SIG-M5 treated with dmso at 0.1 percent for 504 hours (cell line): ENCODE results near the gene ATP6V0B.

Experiments
- DNase-seq: peaks from one replicate; lab custom pipeline; 2025; ENCODE audit not compliant: unreplicated experiment; lab: John Stamatoyannopoulos, UW

Gene ATP6V0B

GRCh38 chr1:43999455-43999854 lies 24.7 kb downstream of the ATP6V0B start:
- no peak for DNase-seq

DNA sequence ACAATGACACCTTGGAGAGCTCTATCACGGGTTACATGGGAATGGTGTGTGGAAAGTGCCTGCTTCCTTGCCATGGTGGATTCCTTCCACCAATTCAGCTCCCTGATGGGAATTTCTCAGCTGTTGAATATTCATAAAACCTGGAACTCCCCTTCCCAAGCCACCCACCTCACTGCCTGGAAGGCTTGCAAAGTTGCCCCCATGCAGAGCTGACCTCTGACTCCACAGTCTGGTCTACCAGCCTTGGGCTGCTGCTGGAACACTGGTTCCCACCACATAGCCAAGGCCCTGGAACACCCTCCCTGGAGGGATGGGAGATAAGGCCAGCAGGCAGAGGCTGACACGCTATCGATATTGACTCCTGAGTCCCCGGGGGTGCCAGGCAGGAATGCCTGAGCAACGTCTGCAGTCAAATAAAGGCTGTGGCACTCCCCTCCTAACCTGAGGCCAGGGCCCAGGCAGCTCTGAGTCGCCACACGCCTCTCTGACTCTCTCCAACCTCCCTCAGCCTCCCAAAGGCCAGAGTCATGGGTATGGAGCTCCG lies 25.4 kb downstream of the ATP6V0B start:
- DNase-seq = no peak

DNA sequence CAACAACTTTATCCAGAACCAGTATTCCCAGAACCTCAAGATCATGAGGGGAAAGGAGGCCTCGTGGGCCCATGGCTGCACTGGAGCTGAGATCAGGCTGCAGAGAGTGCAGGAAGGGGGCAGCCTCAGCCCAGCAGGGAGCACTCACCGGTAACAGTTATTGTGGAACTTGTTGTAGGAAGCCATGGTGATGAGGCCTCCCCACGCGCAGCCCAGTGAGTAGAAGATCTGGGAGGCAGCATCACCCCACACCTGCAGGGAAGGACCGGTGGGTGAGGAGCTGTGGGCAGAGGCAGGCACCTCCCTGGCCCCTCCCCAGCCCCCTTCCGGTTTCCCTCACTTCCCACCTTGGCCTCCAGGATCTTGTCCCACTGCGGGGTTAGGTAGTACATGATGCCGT lies 27.4 kb downstream of the ATP6V0B start:
- DNase-seq = no peak

DNA sequence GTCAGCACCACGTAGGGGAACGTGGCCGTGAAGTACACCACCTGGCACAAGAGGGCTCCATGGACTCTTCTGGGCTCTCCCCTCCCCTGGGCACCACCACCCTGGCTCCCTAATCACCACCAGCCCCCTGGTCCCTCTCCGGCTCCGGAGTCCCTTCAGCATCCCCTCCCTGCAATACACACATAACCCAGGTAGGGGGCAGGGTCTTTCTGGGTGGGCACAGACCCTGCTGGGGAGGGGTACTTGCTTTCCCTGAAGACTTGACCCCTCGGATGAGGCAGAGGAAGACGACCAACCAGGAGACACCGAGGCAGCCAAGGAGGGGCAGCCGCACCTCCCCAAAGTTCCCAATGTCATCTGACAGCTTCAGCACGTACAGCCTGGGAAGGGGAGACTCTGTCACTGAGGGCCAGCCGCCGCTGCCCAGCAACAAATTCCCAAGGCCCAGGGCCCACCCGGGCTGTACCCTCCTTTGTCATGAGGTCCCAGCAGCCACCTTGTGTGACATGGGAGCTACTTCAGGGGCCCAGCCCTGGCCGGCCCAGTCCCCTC lies 27.9 kb downstream of the ATP6V0B start:
- DNase-seq = no peak

DNA sequence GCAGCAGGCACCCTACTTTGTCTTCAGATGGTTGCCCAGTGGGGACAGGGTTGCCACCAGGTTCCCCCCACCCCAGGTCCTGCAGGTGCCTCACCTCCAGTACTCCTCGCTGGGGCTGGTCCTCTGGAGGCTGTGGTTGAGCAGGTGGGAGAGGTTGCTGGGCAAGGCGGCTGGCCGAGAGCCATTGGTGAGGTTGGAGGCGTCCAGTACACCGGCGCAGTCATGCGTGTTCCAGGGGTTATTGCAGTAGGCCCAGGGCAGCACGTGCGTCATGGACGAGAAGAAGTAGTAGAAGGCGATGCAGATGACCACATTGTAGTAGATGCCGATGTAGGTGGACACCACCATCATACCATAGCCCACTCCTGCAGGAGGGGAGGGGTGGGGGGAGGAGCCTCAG lies 33.5 kb downstream of the ATP6V0B start:
- DNase-seq = no peak

- DNase-seq = no peak
These were observed 36.2 kb downstream of the ATP6V0B start for GRCh38 chr1:44010935-44011471.

GRCh38 chr1:44012404-44012803 lies 37.6 kb downstream of the ATP6V0B start:
- no peak for DNase-seq

- DNase-seq = no peak
These were observed 38.3 kb downstream of the ATP6V0B start for GRCh38 chr1:44012941-44013609.

DNA sequence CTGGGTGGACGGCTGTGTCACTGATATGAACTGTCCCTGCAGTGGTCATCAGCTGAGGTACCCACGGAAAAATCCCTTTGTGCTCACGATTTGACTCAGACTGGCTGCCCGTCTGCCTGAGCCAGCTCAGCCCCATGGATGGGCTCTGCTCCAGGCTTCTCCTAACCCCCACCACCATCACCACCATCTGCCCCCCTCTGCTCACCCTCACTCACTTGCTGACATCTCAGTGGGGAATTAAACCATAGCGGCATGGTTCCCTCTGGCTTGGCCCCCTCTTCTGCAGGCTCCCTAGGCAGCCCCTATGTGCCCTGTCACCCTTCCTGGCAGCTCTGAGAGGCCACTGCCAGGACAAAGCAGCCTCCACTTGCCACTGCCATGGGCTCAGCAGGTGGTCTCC lies 39.2 kb downstream of the ATP6V0B start:
- no peak for DNase-seq

GRCh38 chr1:44014365-44015104 lies 39.8 kb downstream of the ATP6V0B start:
- no peak for DNase-seq

GRCh38 chr1:44015206-44015605 lies 40.4 kb downstream of the ATP6V0B start:
- DNase-seq = no peak

GRCh38 chr1:44016041-44016889 lies 41.5 kb downstream of the ATP6V0B start:
- no peak for DNase-seq

GRCh38 chr1:44016890-44017400 lies 42.2 kb downstream of the ATP6V0B start:
- no peak for DNase-seq

DNA sequence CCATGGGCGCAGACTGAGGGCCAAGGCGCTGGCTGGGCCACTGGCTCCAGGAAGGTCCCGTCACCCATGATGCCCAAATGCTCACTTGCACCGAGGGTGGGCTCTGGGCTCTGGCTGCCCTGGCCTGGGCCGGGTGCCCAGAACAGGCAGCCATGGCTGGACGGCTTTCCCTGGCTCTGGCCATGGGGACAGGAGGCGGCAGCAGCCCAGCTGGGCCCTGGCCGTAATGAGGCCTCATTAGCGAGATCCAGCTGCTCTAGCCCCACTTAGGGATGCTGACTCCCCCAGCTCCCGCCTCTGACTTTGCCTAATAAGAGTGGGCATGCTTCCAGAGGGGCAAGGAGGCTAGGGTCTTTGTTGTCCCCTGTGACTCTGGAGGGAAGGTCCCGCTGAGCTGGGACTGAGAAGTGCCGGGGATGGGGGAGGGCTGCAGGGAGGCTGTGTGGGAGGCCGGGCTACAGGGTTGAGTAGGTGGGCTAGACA lies 44.7 kb downstream of the ATP6V0B start:
- no peak for DNase-seq

DNA sequence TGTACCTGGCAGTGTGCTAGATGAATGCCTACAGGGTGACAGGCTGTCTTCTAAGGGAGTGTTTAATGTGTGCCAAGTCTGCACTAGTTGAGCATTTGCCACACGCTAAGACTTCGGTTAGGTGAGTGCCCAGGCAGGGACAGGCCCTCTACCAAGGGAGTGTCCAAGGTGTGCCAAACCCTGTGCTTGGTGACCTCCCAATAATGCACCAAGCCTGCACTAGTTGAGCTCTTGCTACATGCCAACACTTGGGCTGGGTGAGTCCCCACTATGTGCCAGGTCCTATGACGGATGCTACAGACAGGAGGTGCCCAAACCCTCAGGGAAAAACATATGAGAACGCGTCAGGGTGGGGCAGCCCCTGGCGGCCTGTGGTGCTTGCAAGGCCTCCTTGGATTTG lies 45.7 kb downstream of the ATP6V0B start:
- no peak for DNase-seq

GRCh38 chr1:44021156-44021555 lies 46.4 kb downstream of the ATP6V0B start:
- DNase-seq = no peak

DNA sequence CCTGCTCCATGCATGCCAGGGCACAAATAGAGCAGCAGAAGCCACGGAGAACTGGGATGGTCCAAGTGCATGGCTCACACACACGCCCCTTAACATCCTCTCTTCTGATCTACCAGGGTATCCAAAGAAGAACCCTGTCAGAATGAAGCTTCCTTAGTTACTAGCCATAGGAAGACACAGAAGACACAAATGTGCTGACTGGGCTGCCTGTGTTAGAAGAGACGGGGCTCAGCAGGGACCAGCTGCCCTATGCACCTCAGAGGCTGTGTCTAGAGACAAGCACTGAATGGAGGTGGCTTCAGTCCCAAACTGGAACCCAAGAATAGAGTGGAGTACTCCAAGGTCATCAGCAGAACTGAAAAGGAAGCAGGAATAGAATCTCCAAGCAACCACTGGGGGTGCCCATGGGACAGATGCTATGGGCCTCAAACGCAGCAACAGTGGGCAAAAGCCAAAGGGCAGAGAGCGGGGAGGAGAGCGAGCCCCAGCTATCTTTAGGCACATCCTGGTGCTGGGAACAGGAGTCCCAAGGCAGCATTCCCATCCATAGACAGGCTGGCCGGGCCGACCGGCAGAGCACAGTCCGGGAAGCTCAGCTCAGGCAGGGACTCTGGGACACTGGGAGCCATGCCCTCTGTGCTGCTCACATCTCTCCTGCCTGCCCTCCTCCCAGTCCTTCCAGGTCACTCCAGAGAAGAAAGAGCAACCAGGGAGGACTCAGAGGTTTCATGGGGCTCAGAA lies 47.0 kb downstream of the ATP6V0B start:
- no peak for DNase-seq

DNA sequence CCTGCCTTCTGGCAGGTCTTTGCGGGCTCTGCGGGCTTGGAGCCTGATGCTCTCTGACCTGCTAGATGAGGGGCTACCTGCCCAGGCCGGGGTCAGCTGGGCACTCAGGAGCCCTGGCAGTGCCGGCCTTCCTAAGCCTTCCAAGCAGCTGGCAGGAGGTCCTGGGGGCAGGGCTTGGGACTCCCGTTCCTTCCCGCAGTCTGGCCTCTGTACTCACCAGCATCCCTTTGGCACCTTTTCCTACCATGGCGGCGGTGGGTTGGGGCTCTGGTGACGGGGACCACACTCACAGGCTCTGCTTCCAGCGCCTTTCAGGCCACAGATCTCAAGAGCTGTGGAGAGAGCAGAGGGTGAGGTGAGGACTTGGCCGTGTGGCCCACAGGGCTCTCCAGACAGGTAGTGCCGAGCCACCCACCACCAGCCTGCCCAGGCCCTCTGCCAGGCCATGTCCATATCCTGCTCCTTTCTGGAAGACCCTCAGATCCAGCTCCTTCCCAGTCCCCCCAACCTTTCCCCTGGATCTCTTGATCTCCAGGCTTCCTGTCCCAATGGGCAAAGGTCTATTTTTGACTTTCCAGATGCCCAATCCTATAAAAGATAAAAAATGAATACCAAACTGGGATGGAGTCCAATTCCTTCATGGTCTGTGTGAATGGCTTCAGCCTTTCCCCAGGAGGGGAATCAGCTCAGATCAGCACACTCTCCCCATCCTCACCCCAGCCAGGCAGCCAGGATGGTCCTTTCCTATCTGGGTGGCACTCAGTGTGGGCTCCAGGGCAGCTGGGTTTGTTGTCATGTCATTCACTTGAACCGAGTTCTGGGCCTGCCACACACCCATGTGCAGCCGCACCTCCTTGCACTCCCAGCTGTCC lies 49.5 kb downstream of the ATP6V0B start:
- DNase-seq = no peak
